PFSK-1 (cell line): Measurements from ENCODE around the gene RAD51B.

Experiments used
- POLR2AphosphoS5 ChIP-seq: IDR thresholded peaks from 2 replicates; pipeline ENCODE4 v1.6.1; 2012; ENCODE audit warnings: low read depth, mild to moderate bottlenecking, control low read depth, low read length, moderate library complexity
- SIN3A ChIP-seq: IDR thresholded peaks from 2 replicates; pipeline ENCODE4 v1.6.1; 2012; ENCODE audit warnings: mild to moderate bottlenecking, low read length, moderate library complexity, borderline replicate concordance; ENCODE audit not compliant: insufficient read depth

DNA sequence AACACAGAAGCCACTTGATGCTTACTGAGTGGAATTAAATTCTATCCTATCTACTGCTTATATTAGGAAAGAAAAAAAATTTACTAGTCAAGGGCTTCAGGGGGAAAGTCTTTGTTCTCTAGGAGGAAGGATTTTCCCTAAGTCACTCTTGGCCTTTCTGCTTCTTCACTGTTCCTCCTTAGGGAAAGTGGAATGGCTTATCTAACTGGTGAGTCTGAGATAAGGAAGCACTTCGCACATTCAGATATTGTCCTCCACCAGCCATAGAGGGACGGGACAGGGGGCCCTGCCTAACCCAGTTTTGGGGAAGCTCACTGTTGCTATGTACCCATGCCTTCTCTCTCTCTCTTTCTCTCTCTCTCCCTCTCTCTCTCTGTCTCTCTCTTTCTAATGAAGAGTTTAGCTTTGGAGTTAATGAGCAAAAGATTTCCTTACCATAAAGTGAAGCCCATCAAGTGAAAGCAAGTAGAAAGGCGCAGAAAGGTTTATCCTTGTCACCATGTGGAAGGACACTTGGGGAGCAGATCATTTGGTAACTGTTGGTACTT lies 522.7 kb downstream of the RAD51B start:
- TF ChIP-seq POLR2AphosphoS5 (no peak), SIN3A (no peak)
